Liver (tissue), 9 donors: ENCODE measurements around the gene ZSWIM4. TPM values are rescaled to one million over a fixed set of nuclear protein-coding genes. Genes with fewer than 3 reads are reported as not detected.

ENCODE experiments used
- DNase-seq: peaks from one replicate; pipeline ENCODE4 v3.0.0-alpha.2; 2017; ENCODE audit warnings: low spot score
- H3K27ac ChIP-seq, 2 donors: one replicate each; pipeline ENCODE4 v1.7.0; 2013; ENCODE audit warnings: inconsistent platforms in 2 of 2, low read length in 2 of 2, control low read depth in 1 of 2, low read depth in 1 of 2, mild to moderate bottlenecking in 1 of 2
- H3K27me3 ChIP-seq, 4 donors: one replicate each; pipeline versions ENCODE4 v1.6.1 to v1.7.0; 2013; ENCODE audit warnings: low read length in 3 of 4, inconsistent platforms in 1 of 4, mild to moderate bottlenecking in 1 of 4, moderate library complexity in 1 of 4; ENCODE audit not compliant: control insufficient read depth in 4 of 4, insufficient read depth in 4 of 4
- H3K36me3 ChIP-seq, 4 donors: one replicate each; pipeline versions ENCODE4 v1.6.1 to v1.7.0; 2013; ENCODE audit warnings: low read length in 3 of 4, mild to moderate bottlenecking in 3 of 4, low read depth in 1 of 4, moderate library complexity in 1 of 4; ENCODE audit not compliant: control insufficient read depth in 4 of 4, insufficient read depth in 3 of 4
- H3K4me1 ChIP-seq, 4 donors: one replicate each; pipeline versions ENCODE4 v1.6.1 to v1.7.0; 2013; ENCODE audit warnings: low read length in 3 of 4, mild to moderate bottlenecking in 3 of 4, moderate library complexity in 1 of 4; ENCODE audit not compliant: control insufficient read depth in 4 of 4, insufficient read depth in 4 of 4
- H3K4me3 ChIP-seq, 3 donors: one replicate each; pipeline versions ENCODE4 v1.6.1 to v1.7.0; 2013; ENCODE audit warnings: low read length in 3 of 3, control low read depth in 1 of 3, low read depth in 1 of 3, mild to moderate bottlenecking in 1 of 3
- H3K9ac ChIP-seq, 2 donors: one replicate each; pipeline ENCODE4 v1.7.0; 2013; ENCODE audit warnings: low read length in 2 of 2, mild to moderate bottlenecking in 2 of 2, moderate library complexity in 2 of 2, control low read depth in 1 of 2, low read depth in 1 of 2
- H3K9me3 ChIP-seq, 4 donors: one replicate each; pipeline versions ENCODE4 v1.6.1 to v1.7.0; 2013; ENCODE audit warnings: low read length in 3 of 4; ENCODE audit not compliant: control insufficient read depth in 4 of 4
- EGR1 ChIP-seq, 2 donors: IDR thresholded peaks; 2 replicates each; pipeline ENCODE4 v1.6.1; 2016 to 2018; ENCODE audit warnings: antibody characterized with exemption in 2 of 2, low read depth in 2 of 2
- FOXA1 ChIP-seq: IDR thresholded peaks from 2 replicates; pipeline ENCODE4 v1.6.1; 2016; ENCODE audit warnings: antibody characterized with exemption
- FOXA2 ChIP-seq: IDR thresholded peaks from 2 replicates; pipeline ENCODE4 v1.6.1; 2016; ENCODE audit warnings: antibody characterized with exemption
- GABPA ChIP-seq, 2 donors: IDR thresholded peaks in 1 of 2; conservative IDR thresholded peaks in 1 of 2; 2 replicates each; pipeline ENCODE4 v1.6.1; 2016; ENCODE audit warnings: antibody characterized with exemption in 2 of 2, mild to moderate bottlenecking in 1 of 2, moderate library complexity in 1 of 2
- HNF4G ChIP-seq: IDR thresholded peaks from 2 replicates; pipeline ENCODE4 v1.6.1; 2016; ENCODE audit warnings: antibody characterized with exemption
- NR2F2 ChIP-seq: IDR thresholded peaks from 2 replicates; pipeline ENCODE4 v1.6.1; 2016; ENCODE audit warnings: antibody characterized with exemption
- RAD21 ChIP-seq, 2 donors: IDR thresholded peaks; 2 replicates each; pipeline ENCODE4 v1.6.1; 2016; ENCODE audit warnings: antibody characterized with exemption in 2 of 2, mild to moderate bottlenecking in 2 of 2
- REST ChIP-seq: IDR thresholded peaks from 2 replicates; pipeline ENCODE4 v1.6.1; 2016; ENCODE audit warnings: antibody characterized with exemption, mild to moderate bottlenecking
- RXRA ChIP-seq, 2 donors: IDR thresholded peaks; 2 replicates each; pipeline ENCODE4 v1.6.1; 2017 to 2018; ENCODE audit warnings: antibody characterized with exemption in 2 of 2, mild to moderate bottlenecking in 1 of 2
- SP1 ChIP-seq: IDR thresholded peaks from 2 replicates; pipeline ENCODE4 v1.6.1; 2018; ENCODE audit warnings: antibody characterized with exemption, mild to moderate bottlenecking
- TAF1 ChIP-seq: conservative IDR thresholded peaks from 2 replicates; pipeline ENCODE4 v1.6.1; 2016; ENCODE audit warnings: antibody characterized with exemption, mild to moderate bottlenecking
- YY1 ChIP-seq: IDR thresholded peaks from 2 replicates; pipeline ENCODE4 v1.6.1; 2016; ENCODE audit warnings: antibody characterized with exemption, mild to moderate bottlenecking
- WGBS: extraction: QIAGEN DNeasy Blood & Tissue Kit; methylation state at CpG from one replicate; pipeline ENCODE4 v1.1.7; 2013; 5-methylcytosine and 5-hydroxymethylcytosine counted together
- polyA plus RNA-seq, 2 donors: library from polyadenylated mRNA; stranded (reverse) in 1 of 2; unstranded in 1 of 2; fragments of 200-250 nt in 1 of 2; fragments of >200 nt in 1 of 2; fragmentation: Nextera tagmentation in 1 of 2; extraction: Ambion mirVana in 1 of 2; gene quantifications; one replicate each; pipeline versions ENCODE4 v1.2.1 to v1.2.3, GENCODE V29; 2013 to 2015
- total RNA-seq, 2 donors: library from RNA; depleted of rRNA; stranded (reverse); fragments of >200 nt; gene quantifications; one replicate each; pipeline ENCODE4 v1.2.3, GENCODE V29; 2014
- TF ChIP-seq, protein P1 (sequence below): IDR thresholded peaks from 2 replicates; pipeline ENCODE4 v1.6.1; 2016; ENCODE audit warnings: antibody characterized with exemption
- TF ChIP-seq, protein P2 (sequence below): IDR thresholded peaks from 2 replicates; pipeline ENCODE4 v1.6.1; 2016; ENCODE audit warnings: antibody characterized with exemption
- donor health status: healthy.
- donor health status: healthy.
- donor health status: healthy.
- donor health status: healthy.
- donor health status: healthy.

Gene ZSWIM4
- total and polyA plus RNA-seq, 4 donors: 0.14 to 2.2 (median 1.2) TPM

DNA sequence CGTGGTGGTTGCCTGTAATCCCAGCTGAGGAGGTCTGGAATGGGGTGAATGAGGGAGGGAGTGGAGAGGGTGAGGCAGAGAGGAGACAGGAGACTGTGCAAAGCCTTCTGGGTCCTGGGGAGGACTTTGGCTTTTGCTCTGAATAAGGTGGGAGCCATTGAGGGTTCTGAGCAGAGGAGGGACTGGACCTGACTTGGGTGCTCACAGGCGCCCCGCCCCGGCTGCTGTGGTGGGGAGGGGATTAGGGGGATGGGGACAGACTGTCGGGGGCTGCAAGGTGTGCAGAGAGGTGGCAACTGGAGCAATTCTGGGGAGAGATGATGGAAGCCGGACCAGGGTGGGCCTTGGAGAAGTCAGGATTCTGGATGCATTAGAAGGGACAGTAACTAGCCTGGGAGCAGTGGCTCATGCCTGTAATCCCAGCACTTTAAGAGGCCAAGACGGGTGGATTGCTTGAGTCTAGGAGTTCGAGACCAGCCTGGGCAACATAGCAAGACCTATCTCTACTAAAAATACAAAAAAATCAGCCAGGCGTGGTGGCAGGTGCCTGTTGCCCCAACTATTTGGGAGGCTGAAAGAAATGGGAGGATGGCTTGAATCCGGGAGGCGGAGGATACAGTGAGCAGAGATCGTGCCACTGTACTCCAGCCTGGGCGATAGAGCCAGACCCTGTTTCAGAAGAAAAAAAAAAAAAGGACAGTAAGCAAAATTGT is 65.6 kb downstream of the ZSWIM4 start:
- Histone ChIP-seq H3K4me3 (no peak overlapping the region), H3K4me1 (peaks cover 4 to 9% (median 6%) of the 10 kb centered on the region in 4 donors), H3K27ac (peak overlapping the region in 1 of 2 donors; percentile 89), H3K36me3 (peaks cover 0 to under 1% (median 0%) of the 10 kb centered on the region in 4 donors), H3K9ac (no peak overlapping the region), H3K27me3 (peaks cover 0 to 5% (median 0%) of the 10 kb centered on the region in 4 donors), H3K9me3 (no peaks in the 10 kb centered on the region)
- no peak for DNase-seq
- TF ChIP-seq GABPA (IDR thresholded peaks at IDR 0.05 in 1 of 2, conservative IDR thresholded peaks at IDR 0.05 in 1 of 2) (no peak), REST (no peak), FOXA2 (no peak), RAD21 (IDR thresholded peaks at IDR 0.05) (no peak), SP1 (no peak), NR2F2 (no peak), HNF4G (no peak)
- TF ChIP-seq, protein P1, sequence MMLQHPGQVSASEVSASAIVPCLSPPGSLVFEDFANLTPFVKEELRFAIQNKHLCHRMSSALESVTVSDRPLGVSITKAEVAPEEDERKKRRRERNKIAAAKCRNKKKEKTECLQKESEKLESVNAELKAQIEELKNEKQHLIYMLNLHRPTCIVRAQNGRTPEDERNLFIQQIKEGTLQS: no peak
- TF ChIP-seq, protein P2, sequence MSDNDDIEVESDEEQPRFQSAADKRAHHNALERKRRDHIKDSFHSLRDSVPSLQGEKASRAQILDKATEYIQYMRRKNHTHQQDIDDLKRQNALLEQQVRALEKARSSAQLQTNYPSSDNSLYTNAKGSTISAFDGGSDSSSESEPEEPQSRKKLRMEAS: no peak
- 77% methylated on average over 13 of the region's 13 CpGs for WGBS

DNA sequence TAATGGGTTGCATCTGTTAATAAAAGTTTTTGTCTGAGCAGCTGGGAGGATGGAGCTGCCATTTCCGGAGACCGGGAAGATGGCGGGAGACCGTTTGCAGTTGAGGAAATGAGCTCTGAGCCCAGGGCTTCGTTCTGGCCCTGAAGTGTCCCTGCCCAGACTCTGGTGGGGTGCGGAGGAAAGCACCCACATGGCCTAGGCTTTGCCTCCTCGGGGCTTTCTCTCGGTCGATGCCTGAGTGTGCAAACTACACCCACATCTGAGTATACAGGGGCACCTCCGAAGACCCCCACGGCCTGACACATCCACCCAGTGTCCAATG is 66.1 kb downstream of the ZSWIM4 start:
- Histone ChIP-seq H3K27ac (peak overlapping the region; percentile 78 to 89), H3K36me3 (peaks cover 0 to 1% (median 0%) of the 10 kb centered on the region in 4 donors), H3K9ac (peak overlapping the region; percentile 28 to 74), H3K4me3 (peak overlapping the region in 1 of 3 donors; percentile 42), H3K9me3 (no peaks in the 10 kb centered on the region), H3K27me3 (peaks cover 0 to 5% (median 0%) of the 10 kb centered on the region in 4 donors), H3K4me1 (peaks cover 5 to 14% (median 9%) of the 10 kb centered on the region in 4 donors)
- whole genome bisulfite sequencing: 52% methylated on average over 11 of the region's 11 CpGs
- no peak for TF ChIP-seq FOXA1
- TF ChIP-seq TAF1: no peak
- peak; percentile 36 for TF ChIP-seq YY1
- TF ChIP-seq RXRA (IDR thresholded peaks at IDR 0.05): no peak
- no peak for TF ChIP-seq FOXA2
- TF ChIP-seq EGR1 (IDR thresholded peaks at IDR 0.05; ENCODE audit: low read depth in 2 of 2): no peak
- TF ChIP-seq NR2F2: no peak
- no peak for DNase-seq
